K562 (cell line): ENCODE data around the gene CMTM4. TPM values are rescaled to one million over a fixed set of nuclear protein-coding genes. Genes with fewer than 3 reads are reported as not detected.

Source experiments
- ATAC-seq: fragments of 200-7000 bp; cut with Tn5 transposase; 3 replicates; pipeline ENCODE4 v1.9.1; 2020; ENCODE audit warnings: moderate library complexity
- BruUV-seq: library from RNA; stranded (reverse); fragments of 400-500 nt; replicated peaks from 2 replicates; lab custom pipeline; 2021; lab: Mats Ljungman, UMichigan
- CTCF ChIA-PET: fragments of 300-600 bp; formaldehyde crosslinking; extraction: SDS; loops from one replicate; lab custom pipeline; 2021; ENCODE audit warnings: low intra/inter-chr PET ratio; lab: Yijun Ruan, JAX
- POLR2A ChIA-PET: fragments of 300-600, 350-650 bp; sonication (Branson Sonifier 250); formaldehyde crosslinking; extraction: SDS; loops from one replicate; lab custom pipeline; 2021; ENCODE audit warnings: antibody characterized with exemption, inconsistent platforms; lab: Yijun Ruan, JAX
- DNase-seq, 4 experiments: peaks; one replicate each; pipeline versions ENCODE4 v3.0.0 to v3.0.0-alpha.2; 2011 to 2018; ENCODE audit warnings: low spot score in 3 of 4, mixed read lengths in 3 of 4; ENCODE audit errors: extremely low read depth in 1 of 4
- FAIRE-seq: peaks from 2 replicates; lab custom pipeline; 2011; peaks lifted over from hg19 to GRCh38; lab: Jason Lieb, UNC
- H2AFZ ChIP-seq: 2 replicates; pipeline ENCODE4 v1.6.0; 2011; ENCODE audit warnings: low read depth, low read length, control low read depth, inconsistent platforms
- H3K27ac ChIP-seq: fragments of 200-600 bp; 3 replicates; pipeline ENCODE4 v1.8.0; 2011; ENCODE audit warnings: low read depth, mild to moderate bottlenecking, control low read depth, inconsistent platforms, low read length, moderate library complexity, mixed read lengths; ENCODE audit errors: extremely low read depth
- H3K27me3 ChIP-seq, 2 experiments: fragments of 300-600 bp in 1 of 2; 2 replicates in 1 of 2; 3 replicates in 1 of 2; pipeline versions ENCODE4 v1.6.0 to v1.8.0; 2011; ENCODE audit warnings: inconsistent platforms in 2 of 2, low read length in 2 of 2, mild to moderate bottlenecking in 1 of 2, mixed read lengths in 1 of 2, moderate library complexity in 1 of 2; ENCODE audit not compliant: control insufficient read depth in 2 of 2, insufficient read depth in 2 of 2
- H3K36me3 ChIP-seq: fragments of 300-600 bp; 3 replicates; pipeline ENCODE4 v1.8.0; 2011; ENCODE audit warnings: mild to moderate bottlenecking, low read length, inconsistent platforms; ENCODE audit not compliant: control insufficient read depth, insufficient read depth
- H3K4me1 ChIP-seq, 2 experiments: fragments of 200-600 bp in 1 of 2; replicated peaks in 1 of 2; 2 replicates in 1 of 2; 3 replicates in 1 of 2; pipeline versions ENCODE4 v1.5.1 to v1.8.0; 2011; ENCODE audit warnings: inconsistent platforms in 2 of 2, low read length in 2 of 2, mild to moderate bottlenecking in 1 of 2, mixed read lengths in 1 of 2, moderate library complexity in 1 of 2; ENCODE audit not compliant: control insufficient read depth in 2 of 2, insufficient read depth in 2 of 2
- H3K4me2 ChIP-seq: 2 replicates; pipeline ENCODE4 v1.6.1; 2011; ENCODE audit warnings: low read length, control low read depth, inconsistent platforms, mixed read lengths; ENCODE audit not compliant: insufficient read depth
- H3K4me3 ChIP-seq: fragments of 200-600 bp; sonication (generic), shearing (Covaris generic); 2 replicates; pipeline ENCODE4 v1.5.1; 2016; ENCODE audit warnings: control low read depth, inconsistent platforms
- H3K79me2 ChIP-seq: fragments of 200-600 bp; 3 replicates; pipeline ENCODE4 v1.8.0; 2011; ENCODE audit warnings: low read length, inconsistent platforms; ENCODE audit not compliant: control insufficient read depth, insufficient read depth
- H3K9ac ChIP-seq, 2 experiments: 2 replicates each; pipeline versions ENCODE4 v1.6.0 to v1.6.1; 2011; ENCODE audit warnings: low read depth in 2 of 2, low read length in 2 of 2, control low read depth in 1 of 2, inconsistent platforms in 1 of 2, mild to moderate bottlenecking in 1 of 2, mixed read lengths in 1 of 2; ENCODE audit not compliant: insufficient read depth in 1 of 2
- H3K9me1 ChIP-seq: one replicate; pipeline ENCODE4 v1.6.0; 2011; ENCODE audit warnings: inconsistent platforms, mild to moderate bottlenecking, low read length, moderate library complexity; ENCODE audit not compliant: control insufficient read depth, insufficient read depth
- H3K9me3 ChIP-seq: replicated peaks from 2 replicates; pipeline ENCODE4 v1.5.1; 2011; ENCODE audit warnings: low read depth, low read length, inconsistent platforms; ENCODE audit not compliant: control insufficient read depth, insufficient read depth
- H4K20me1 ChIP-seq: replicated peaks from 2 replicates; pipeline ENCODE4 v1.6.1; 2011; ENCODE audit warnings: low read length, inconsistent platforms, mixed read lengths; ENCODE audit not compliant: control insufficient read depth, insufficient read depth
- HDAC6 ChIP-seq: IDR thresholded peaks from 2 replicates; pipeline ENCODE4 v1.6.1; 2012; ENCODE audit warnings: low read depth, mild to moderate bottlenecking, control low read depth, inconsistent platforms, low read length, moderate library complexity
- NCOA4 ChIP-seq: fragments of 450-650 bp; IDR thresholded peaks from 2 replicates; pipeline ENCODE4 v1.6.1; 2018; ENCODE audit warnings: mild to moderate bottlenecking; ENCODE audit not compliant: partially characterized antibody
- NELFE ChIP-seq: IDR thresholded peaks from 2 replicates; pipeline ENCODE4 v1.6.1; 2011; ENCODE audit warnings: mild to moderate bottlenecking; ENCODE audit not compliant: insufficient read depth, insufficient read length
- NFIC ChIP-seq: fragments of 450-650 bp; IDR thresholded peaks from 2 replicates; pipeline ENCODE4 v1.6.1; 2017; ENCODE audit warnings: mild to moderate bottlenecking, inconsistent platforms
- NFRKB ChIP-seq: fragments of 450-650 bp; IDR thresholded peaks from 2 replicates; pipeline ENCODE4 v1.6.1; 2016; ENCODE audit warnings: low read depth
- RCOR1 ChIP-seq, 2 experiments: IDR thresholded peaks; 2 replicates each; pipeline ENCODE4 v1.6.1; 2012; ENCODE audit warnings: low read depth in 2 of 2, low read length in 2 of 2, borderline replicate concordance in 1 of 2, improper control_type of control experiment in 1 of 2
- SMARCC2 ChIP-seq: fragments of 450-650 bp; IDR thresholded peaks from 2 replicates; pipeline ENCODE4 v1.6.1; 2017; ENCODE audit warnings: antibody characterized with exemption, moderate library complexity, mild to moderate bottlenecking, low read depth
- TGIF2 ChIP-seq: sonication (generic); formaldehyde crosslinking; IDR thresholded peaks from 2 replicates; pipeline ENCODE4 v1.8.1; 2022; ENCODE audit warnings: mild to moderate bottlenecking, missing genetic modification reagents, moderate library complexity
- WGBS: fragments of 100-300 bp; shearing (Covaris generic); methylation state at CpG from one replicate; pipeline ENCODE4 v1.1.6; 2016; ENCODE audit warnings: low coverage, mixed read lengths; ENCODE audit not compliant: insufficient coverage; ENCODE audit errors: missing lambda C conversion rate; 5-methylcytosine and 5-hydroxymethylcytosine counted together
- in situ Hi-C: fragments of 300-500 bp; cut with MboI; formaldehyde crosslinking; loops from 4 replicates; pipeline ENCODE4 v1.15.0; 2018; ENCODE audit warnings: inconsistent platforms, mixed read lengths
- intact Hi-C: fragments of 100-400 bp; cut with micrococcal nuclease; formaldehyde crosslinking; loops from 2 replicates; pipeline ENCODE4 v1.14.2; 2022
- polyA plus RNA-seq, 8 experiments: library from polyadenylated mRNA; depleted of rRNA in 4 of 8; stranded (reverse) in 5 of 8; unstranded in 3 of 8; fragments of >200 nt; fragmentation: Nextera tagmentation in 2 of 8; fragmentation: Illumina TruSeq in 1 of 8; extraction: Ambion mirVana in 2 of 8; extraction: Trizol in 1 of 8; gene quantifications; 2 replicates each; pipeline versions ENCODE4 v1.2.1 to v1.2.3, GENCODE V29; 2011 to 2014; ENCODE audit warnings: inconsistent platforms in 1 of 8, missing spikeins in 1 of 8
- total RNA-seq, 7 experiments: library from RNA; depleted of rRNA in 6 of 7; stranded (reverse); fragments of >200 nt in 6 of 7; fragmentation: Illumina TruSeq in 2 of 7; extraction: Trizol in 2 of 7; gene quantifications; 2 replicates each; pipeline versions ENCODE4 v1.2.1 to v1.2.3, GENCODE V29; 2011 to 2021; ENCODE audit warnings: low replicate concordance in 1 of 7
- TF ChIP-seq, protein P1 (sequence below): fragments of 250-450 bp; sonication (Bioruptor Pico); IDR thresholded peaks from 2 replicates; pipeline ENCODE4 v1.4.0; 2020
- TF ChIP-seq, protein P2 (sequence below), 2 experiments: IDR thresholded peaks; 2 replicates each; pipeline ENCODE4 v1.6.1; 2012; ENCODE audit warnings: improper control_type of control experiment in 2 of 2, low read depth in 2 of 2, low read length in 2 of 2, borderline replicate concordance in 1 of 2
- TF ChIP-seq, protein P3 (sequence below): fragments of 250-450 bp; sonication (Bioruptor Pico); IDR thresholded peaks from 2 replicates; pipeline ENCODE4 v1.9.0; 2021; ENCODE audit warnings: mild to moderate bottlenecking, inconsistent platforms

The CMTM4 gene
- total and polyA plus RNA-seq, 9 of the 15 experiments (the other 6 are each of a cell fraction or from before 2014, with no cell fraction given): 2.0 to 21.3 (median 12.5) TPM

DNA sequence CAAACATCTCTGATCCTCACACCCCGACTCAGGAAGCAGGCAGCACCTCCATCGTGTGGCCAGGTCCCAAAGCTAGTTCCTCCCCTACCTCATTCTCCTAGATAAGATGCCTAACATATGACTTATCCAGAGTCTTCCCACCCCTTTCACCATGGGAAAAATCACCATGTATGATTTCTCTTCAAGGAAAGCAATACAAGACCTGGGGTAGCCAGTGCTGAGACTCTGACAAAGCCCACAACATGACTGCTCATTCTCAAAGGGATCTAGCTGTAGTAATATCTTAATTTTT lies 45.1 kb downstream of the CMTM4 start:
- Histone ChIP-seq H3K9ac (no peak overlapping the region), H3K4me2 (peak overlapping the region; percentile 40), H2AFZ (no peak overlapping the region), H3K9me3 (no peaks in the 10 kb centered on the region), H3K27ac (no peak overlapping the region), H3K79me2 (peaks cover 6% of the 10 kb centered on the region; the same call in 1 of the 3 replicates), H3K4me3 (no peak overlapping the region), H4K20me1 (peaks cover 3% of the 10 kb centered on the region; the same call in 1 of the 2 replicates), H3K27me3 (no peaks in the 10 kb centered on the region), H3K4me1 (peaks cover 0 to 7% of the 10 kb centered on the region in 2 experiments; a peak in 3 of 5 replicates), H3K36me3 (no peaks in the 10 kb centered on the region), H3K9me1 (no peaks in the 10 kb centered on the region)
- DNase-seq (no peak), ATAC-seq (no peak), FAIRE-seq (no peak)
- 13% methylated on average over 2 of the region's 2 CpGs for WGBS
- ChIA-PET CTCF (no interaction called here), POLR2A (interaction anchor here (0.6 to 1.9 kb wide), 10 partner anchors 9 to 180 kb away, joined by 3 to 15 read pairs (median 7); partner anchors contain the start of gene NAE1)
- BruUV-seq: no TSS peak
- in situ Hi-C loops (no loop called here), intact Hi-C loops (loop anchor here (2.0 kb wide), 1 partner anchor 43 kb away; no protein-coding TSS in a partner anchor)
- no peak for TF ChIP-seq RCOR1 (IDR thresholded peaks at IDR 0.05; ENCODE audit: borderline replicate concordance in 1 of 2, low read depth in 2 of 2, low read length in 2 of 2)
- TF ChIP-seq, protein P1, sequence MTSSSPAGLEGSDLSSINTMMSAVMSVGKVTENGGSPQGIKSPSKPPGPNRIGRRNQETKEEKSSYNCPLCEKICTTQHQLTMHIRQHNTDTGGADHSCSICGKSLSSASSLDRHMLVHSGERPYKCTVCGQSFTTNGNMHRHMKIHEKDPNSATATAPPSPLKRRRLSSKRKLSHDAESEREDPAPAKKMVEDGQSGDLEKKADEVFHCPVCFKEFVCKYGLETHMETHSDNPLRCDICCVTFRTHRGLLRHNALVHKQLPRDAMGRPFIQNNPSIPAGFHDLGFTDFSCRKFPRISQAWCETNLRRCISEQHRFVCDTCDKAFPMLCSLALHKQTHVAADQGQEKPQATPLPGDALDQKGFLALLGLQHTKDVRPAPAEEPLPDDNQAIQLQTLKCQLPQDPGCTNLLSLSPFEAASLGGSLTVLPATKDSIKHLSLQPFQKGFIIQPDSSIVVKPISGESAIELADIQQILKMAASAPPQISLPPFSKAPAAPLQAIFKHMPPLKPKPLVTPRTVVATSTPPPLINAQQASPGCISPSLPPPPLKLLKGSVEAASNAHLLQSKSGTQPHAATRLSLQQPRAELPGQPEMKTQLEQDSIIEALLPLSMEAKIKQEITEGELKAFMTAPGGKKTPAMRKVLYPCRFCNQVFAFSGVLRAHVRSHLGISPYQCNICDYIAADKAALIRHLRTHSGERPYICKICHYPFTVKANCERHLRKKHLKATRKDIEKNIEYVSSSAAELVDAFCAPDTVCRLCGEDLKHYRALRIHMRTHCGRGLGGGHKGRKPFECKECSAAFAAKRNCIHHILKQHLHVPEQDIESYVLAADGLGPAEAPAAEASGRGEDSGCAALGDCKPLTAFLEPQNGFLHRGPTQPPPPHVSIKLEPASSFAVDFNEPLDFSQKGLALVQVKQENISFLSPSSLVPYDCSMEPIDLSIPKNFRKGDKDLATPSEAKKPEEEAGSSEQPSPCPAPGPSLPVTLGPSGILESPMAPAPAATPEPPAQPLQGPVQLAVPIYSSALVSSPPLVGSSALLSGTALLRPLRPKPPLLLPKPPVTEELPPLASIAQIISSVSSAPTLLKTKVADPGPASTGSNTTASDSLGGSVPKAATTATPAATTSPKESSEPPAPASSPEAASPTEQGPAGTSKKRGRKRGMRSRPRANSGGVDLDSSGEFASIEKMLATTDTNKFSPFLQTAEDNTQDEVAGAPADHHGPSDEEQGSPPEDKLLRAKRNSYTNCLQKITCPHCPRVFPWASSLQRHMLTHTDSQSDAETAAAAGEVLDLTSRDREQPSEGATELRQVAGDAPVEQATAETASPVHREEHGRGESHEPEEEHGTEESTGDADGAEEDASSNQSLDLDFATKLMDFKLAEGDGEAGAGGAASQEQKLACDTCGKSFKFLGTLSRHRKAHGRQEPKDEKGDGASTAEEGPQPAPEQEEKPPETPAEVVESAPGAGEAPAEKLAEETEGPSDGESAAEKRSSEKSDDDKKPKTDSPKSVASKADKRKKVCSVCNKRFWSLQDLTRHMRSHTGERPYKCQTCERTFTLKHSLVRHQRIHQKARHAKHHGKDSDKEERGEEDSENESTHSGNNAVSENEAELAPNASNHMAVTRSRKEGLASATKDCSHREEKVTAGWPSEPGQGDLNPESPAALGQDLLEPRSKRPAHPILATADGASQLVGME (CRISPR knock-in tag): no peak
- TF ChIP-seq HDAC6: no peak
- TF ChIP-seq NCOA4: no peak
- no peak for TF ChIP-seq TGIF2
- TF ChIP-seq, protein P2, sequence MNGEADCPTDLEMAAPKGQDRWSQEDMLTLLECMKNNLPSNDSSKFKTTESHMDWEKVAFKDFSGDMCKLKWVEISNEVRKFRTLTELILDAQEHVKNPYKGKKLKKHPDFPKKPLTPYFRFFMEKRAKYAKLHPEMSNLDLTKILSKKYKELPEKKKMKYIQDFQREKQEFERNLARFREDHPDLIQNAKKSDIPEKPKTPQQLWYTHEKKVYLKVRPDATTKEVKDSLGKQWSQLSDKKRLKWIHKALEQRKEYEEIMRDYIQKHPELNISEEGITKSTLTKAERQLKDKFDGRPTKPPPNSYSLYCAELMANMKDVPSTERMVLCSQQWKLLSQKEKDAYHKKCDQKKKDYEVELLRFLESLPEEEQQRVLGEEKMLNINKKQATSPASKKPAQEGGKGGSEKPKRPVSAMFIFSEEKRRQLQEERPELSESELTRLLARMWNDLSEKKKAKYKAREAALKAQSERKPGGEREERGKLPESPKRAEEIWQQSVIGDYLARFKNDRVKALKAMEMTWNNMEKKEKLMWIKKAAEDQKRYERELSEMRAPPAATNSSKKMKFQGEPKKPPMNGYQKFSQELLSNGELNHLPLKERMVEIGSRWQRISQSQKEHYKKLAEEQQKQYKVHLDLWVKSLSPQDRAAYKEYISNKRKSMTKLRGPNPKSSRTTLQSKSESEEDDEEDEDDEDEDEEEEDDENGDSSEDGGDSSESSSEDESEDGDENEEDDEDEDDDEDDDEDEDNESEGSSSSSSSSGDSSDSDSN (IDR thresholded peaks at IDR 0.05; ENCODE audit: borderline replicate concordance in 1 of 2, low read depth in 2 of 2, low read length in 2 of 2): no peak
- no peak for TF ChIP-seq NFIC
- TF ChIP-seq NFRKB: no peak
- no peak for TF ChIP-seq NELFE
- no peak for TF ChIP-seq SMARCC2
- TF ChIP-seq, protein P3, sequence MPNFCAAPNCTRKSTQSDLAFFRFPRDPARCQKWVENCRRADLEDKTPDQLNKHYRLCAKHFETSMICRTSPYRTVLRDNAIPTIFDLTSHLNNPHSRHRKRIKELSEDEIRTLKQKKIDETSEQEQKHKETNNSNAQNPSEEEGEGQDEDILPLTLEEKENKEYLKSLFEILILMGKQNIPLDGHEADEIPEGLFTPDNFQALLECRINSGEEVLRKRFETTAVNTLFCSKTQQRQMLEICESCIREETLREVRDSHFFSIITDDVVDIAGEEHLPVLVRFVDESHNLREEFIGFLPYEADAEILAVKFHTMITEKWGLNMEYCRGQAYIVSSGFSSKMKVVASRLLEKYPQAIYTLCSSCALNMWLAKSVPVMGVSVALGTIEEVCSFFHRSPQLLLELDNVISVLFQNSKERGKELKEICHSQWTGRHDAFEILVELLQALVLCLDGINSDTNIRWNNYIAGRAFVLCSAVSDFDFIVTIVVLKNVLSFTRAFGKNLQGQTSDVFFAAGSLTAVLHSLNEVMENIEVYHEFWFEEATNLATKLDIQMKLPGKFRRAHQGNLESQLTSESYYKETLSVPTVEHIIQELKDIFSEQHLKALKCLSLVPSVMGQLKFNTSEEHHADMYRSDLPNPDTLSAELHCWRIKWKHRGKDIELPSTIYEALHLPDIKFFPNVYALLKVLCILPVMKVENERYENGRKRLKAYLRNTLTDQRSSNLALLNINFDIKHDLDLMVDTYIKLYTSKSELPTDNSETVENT (CRISPR knock-in tag): no peak
